HuH-7 (cell line): ENCODE measurements around the gene MIGA2.
"Not testable (repeated sequence)": the region's sequence is repeated elsewhere in the genome, so short reads cannot be mapped to it uniquely, and the experiment has no call there.

ENCODE experiments used
- DNase-seq: peaks from one replicate; pipeline ENCODE4 v3.0.0; 2011; ENCODE audit warnings: low spot score

The MIGA2 gene

DNA sequence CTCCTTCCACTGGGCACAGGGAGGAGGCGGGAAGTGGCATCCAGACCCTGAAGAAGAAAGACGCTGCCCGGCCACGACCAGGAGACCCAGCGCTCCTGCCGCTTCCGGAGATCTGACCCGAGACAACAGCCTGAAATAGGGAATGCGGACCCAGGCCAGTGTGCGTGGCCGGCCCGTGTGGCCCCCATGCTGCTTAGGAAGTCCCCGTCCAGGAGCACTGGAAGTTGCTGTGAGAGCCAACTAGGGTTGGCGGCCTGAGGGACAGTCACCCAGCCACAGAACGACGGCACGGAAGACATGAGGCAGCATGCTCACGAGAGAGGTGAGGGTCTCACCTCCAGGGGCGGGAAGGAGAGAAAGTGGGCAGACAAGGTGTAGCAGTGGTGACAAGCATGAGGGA is 25.3 kb upstream of the MIGA2 start:
- DNase-seq = no peak

DNA sequence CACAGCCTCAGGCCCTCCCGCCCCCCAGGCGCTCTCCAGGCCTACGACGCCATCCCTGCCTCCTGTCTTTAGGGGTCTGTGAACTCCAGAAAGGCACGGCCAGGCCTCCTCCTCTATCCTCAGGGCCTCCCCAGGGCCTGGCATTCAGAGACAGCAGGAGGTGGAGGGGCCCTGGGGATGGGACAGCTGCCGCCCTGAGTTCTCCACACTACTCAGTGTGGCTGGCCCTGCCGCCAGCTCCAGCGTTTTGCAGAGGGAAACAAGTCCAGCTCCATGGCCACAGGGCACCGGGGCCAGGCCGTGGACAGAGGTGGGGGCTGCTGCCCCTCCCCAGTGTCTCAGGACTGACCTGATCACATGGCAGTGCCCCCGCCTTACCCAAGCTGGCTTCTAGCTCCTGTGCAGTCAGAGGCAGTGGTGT is 24.7 kb upstream of the MIGA2 start:
- no peak for DNase-seq

DNA sequence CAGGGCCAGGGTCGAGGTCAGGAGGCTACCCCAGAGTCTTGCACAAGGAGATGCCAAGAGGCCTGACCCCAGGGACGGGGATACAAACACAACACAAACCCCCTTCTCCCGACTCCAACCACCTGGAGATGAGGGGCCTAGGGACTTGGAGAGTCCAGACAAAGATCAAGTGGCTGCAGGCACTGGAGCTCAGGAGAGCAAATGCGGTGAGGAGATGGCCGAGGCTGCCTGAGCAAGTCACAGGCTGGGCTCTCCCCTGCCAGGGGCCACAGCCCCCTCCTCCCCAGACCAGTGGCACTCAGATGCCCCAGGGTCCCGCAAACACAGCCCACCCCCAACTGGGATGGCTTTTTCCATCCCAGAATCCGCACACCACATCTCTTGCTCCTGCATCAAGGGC is 24.1 kb upstream of the MIGA2 start:
- DNase-seq = no peak

DNA sequence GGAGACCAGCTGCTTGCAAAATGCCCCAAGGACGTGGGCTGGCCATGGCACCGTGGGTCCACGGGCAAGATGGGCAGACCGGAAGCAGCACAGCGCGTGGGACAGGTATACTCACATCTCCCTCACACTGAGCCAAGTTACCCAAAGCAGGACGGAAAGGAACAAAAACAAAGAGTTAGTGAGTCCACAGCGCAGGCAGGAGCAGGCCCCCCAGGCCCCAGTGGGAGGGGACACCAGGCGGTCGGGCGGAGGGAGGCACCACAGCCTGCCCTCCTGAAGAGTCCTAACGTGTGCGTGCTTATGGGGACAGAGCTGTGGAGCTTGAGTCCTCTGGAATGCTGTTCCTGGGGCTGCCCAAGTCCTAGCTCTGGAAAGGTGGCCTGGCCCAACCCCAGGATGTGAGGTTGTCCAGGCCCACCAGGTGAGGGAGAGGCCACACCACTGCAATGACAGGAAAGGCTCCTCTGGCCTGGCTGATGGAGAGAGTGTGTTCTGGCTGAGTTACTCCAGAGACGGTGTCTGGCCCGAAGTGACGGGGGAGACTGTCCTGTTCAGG is 23.5 kb upstream of the MIGA2 start:
- no peak for DNase-seq

DNA sequence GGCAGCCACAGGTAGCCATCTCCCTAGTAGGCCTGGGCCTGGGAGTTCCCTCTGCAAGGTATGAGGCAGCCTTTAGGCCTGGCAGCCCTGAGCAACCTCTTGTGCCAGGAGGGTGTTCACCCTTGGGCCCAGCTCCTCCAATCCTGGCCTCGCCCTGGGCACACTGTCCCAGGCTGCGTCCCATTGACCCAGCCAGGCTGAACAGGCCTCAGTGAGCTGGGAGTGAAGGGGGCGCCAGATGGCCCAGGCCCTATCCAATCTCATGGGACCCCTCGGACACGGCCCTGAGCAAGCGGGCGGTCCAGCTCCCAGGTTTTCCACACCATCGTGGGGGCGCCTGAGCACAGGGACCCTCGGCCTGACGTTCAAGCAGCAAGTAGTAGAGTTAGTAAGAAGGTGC is 22.8 kb upstream of the MIGA2 start:
- DNase-seq = no peak

DNA sequence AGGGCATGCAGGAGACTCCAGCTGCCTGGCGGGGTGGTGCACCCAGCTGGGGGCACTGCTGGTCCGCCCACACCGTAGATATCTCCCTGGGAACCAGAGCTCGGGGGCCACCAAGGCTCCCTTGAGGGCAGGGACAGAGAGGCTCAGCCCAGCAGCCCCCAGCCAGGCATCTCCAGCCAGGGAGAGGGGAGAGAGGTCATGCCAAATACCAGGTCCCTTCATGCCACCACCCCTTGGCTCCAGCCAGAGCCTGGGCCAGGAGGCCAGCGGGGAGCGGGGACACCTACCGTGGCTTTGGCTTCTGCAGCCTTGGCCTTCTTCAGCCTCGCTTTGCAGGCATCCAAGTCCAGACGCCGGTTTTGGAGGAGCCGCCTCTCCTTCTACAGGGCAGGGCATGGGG is 22.3 kb upstream of the MIGA2 start:
- no peak for DNase-seq

DNA sequence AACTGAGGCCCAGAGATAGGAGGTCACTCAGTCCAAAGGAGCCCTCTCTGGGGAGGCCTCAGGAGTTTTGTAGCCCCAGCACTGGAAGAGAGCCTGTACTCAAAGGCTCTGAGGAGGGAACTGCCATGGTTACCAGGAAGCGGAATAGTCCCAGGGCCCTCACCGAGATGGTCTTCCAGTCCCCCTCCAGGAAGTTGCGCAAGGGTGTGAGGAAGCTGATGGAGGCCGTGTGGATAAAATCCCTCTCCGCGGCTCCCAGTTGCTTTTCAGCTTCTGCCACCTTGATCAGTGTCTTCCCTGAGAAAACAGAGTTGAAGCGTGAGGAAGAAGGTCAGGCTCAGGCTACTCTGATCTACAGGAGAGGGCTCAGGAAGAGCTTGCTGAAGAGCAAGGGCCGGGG is 21.8 kb upstream of the MIGA2 start:
- DNase-seq = no peak

DNA sequence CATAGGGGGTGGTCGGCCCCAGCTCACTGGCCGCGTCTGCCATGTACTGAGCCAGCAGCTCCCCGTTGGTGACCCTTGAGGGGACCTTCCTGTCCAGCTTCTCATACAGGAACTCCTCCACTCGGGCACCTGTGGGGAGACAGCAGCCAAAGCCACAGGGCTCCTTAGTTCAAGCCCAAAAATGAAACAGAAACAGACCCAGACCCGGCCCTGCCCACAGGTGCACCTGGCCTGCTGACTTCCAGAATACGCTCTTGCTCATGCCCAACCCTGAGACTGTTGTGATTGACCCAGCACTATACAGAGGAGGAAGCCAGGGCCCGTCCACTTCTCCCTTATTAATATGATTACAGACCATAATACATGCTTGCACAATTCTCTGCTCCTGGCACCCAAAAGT is 15.3 kb upstream of the MIGA2 start:
- no peak for DNase-seq

DNA sequence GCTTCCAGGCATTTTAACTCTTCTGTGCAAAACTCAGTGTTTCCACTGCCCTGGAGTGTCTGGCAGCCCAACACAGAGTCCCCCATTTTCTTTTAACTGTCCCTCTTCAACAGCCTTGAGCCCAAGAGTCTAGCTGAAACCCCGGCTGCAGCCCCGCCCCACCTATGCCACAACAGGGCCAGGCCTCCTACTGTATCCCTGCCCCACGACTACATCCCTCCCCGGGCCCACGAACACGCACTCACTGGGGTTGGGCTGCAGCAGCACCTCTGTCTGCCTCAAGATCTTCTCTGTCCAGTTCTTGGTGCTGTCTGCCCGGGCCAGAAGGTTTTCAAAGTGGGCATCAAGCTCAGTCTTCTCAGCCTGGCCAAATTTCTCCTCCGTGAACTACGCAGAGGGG is 14.4 kb upstream of the MIGA2 start:
- no peak for DNase-seq

DNA sequence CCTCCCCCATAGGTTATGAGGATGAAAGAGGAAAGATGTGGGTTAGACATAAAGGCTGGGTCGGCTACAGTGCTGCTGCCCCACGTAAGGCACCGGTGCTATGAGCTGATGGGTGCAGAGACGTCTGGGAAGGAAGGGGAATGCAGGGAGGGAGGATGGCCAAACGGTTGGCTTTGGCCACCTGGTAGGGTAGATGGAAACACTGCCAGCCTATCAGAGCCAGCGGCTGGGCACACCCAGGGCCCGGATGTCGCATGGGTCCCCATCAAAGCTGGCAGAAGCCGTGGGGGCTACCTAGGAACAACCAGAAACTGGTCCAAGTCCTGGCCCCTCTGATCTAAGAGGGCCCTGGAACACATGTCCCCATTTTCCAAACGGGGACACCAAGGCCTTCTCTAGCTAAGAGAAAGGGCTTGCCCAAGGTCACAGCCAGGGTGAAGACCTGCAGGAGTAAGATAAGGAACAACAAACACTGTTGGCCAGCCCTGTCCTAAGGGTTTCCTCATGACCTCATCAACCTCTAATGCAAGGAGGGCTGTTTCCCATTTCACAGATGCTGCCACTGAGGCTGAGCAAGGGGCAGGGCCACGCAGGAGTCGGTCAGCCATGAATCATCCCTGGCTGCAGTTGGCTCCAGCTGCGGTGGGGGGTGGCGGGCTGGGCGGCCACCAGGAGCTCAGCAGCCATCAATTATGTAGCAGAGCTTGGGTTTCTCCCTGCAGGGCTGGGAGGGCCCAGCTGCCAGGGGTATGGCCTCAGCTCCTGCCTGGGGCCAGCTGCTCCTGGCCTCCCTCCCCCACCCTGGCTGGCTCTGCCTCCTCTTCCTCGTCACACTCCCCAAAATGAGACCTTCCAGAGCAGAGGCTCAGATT is 13.2 kb upstream of the MIGA2 start:
- no peak for DNase-seq

DNA sequence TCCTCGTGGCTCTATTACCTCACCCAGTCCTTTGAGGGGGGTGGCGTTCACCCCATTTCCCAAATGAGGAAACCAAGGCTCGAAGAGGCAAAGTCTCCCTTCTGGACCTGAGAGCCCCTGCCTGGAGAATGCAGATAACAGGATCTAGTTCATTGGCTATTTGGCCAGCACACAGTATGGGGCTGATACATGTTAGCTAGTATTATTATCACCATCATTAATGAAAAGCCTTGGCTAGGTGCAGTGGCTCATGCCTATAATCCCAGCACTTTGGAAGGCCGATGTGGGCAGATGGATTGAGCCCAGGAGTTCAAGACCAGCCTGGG is 12.6 kb upstream of the MIGA2 start:
- DNase-seq = no peak

DNA sequence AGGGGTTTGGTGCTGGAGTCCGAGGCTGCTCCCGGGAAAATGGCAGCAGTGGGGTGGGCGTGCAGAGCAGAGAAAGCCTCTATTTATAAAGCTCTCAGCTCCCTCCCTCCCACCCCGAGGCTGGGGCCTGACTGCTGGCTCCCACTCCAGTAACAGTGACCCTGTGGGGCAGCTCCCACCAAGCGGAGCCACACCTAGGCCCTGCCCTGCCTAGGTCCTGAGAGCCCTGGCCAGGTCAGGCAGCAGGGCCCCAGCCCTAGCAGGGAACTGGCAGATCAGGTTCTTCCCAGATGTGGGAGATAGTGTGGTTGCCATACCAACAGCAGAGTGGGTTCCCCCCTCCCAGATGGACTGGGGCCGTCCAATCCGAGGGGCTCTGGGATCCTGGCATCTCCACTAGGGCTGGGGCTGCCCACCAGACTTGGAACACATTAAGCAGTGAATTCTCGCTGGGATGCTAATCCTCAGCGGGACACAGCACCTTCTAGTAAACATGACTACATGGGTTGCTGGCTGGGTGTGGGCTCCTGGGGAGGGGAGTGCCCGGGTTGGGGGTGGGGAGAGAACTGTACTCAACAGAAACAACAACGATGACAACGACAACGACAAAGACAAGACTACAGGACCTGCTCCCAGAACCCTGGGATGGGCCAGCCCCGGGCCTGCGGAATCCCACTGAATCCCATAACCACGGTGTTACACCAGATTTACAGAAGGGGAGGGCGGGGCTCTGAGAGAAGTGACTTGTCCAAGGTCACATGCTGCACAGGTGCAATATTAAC is 9.8 kb upstream of the MIGA2 start:
- DNase-seq = no peak

DNA sequence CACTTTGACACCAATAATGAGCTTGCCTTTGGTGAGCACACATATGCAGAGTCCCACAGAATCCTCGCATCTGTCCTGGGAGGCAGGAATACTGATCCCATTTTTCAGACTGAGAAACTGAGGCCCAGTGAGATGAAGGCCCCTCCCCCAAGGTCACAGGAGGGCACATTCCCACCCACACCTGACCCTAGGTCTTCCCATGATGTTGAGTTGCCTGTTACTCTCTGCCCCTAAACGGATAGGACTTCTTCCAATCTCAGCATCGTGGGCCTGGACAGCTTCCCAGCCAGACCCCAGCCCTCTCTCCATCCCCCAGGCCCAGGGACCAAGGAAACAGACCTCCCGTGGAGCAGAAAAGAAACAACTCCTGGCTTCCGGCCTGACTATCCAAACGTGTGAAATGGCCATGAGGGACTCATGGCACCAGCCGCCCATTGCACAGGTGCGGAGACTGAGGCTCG is 9.2 kb upstream of the MIGA2 start:
- DNase-seq = no peak

DNA sequence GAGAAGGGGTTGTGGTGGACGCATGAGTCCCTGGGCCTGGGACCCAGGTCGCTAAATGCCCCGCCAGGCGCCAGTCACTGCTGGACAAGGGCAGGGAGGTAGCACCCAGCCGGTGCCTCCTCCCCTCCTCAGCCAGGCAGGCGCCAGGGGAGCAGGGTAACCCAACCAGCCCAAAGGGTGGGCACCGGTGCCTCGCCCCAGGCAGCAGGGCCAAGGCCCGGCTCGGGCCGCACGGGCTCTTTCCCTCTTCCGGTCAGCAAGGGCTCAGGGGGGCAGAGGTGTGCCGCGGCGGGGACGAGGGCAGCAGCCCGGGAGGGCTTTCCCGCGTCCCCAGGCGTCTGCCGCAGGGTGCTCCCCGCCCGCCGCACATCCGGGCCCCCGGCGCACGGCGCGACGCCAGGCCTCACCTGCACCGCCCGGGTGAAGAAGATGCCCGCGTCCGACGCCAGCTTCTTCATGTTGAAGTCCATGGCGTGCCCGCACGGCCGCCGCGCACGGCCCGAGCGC is 8.7 kb upstream of the MIGA2 start:
- DNase-seq = peak; percentile 40

DNA sequence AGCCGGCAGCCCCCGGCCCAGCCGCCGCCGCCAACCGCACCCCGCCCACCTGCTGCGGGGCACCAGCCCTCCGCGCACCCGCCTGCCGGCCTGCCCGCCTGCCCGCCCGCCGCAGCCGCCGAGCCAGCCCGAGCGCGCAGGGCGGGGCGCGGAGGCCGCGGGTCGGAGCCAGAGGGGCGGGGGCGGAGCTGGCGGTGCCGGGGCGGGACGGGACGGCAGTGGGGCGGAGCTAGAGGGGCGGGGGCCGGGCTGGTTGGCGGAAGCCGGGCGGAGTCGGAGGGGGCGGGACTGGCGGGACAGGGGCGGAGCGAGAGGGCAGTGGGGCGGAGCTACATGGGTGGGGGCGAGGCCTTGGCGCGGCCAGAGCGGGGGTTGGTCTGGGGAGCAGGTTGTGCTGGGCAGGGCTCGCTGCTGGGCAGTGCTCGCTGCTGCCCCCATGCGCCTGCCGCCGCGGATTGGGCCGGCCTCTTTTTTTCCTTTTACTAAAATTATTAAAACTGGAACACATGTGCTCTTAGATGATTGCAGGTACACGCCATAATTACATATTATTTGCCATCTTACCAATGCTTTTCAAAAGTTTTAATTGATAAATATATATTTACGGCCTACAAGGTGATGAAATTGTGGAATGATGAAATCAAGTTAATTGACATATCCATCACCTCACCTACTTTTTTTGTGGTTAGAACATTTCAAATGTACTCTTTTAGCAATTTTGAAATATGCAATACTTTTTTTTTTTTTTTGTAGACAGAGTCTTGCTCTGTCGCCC is 8.0 kb upstream of the MIGA2 start, which contains the start of gene SH3GLB2:
SH3GLB2 (minus strand) TSS at position 140 of the 775 bp plus-strand sequence. CDS start 177 bp downstream, outside the sequence.
- peak; percentile 96 for DNase-seq

DNA sequence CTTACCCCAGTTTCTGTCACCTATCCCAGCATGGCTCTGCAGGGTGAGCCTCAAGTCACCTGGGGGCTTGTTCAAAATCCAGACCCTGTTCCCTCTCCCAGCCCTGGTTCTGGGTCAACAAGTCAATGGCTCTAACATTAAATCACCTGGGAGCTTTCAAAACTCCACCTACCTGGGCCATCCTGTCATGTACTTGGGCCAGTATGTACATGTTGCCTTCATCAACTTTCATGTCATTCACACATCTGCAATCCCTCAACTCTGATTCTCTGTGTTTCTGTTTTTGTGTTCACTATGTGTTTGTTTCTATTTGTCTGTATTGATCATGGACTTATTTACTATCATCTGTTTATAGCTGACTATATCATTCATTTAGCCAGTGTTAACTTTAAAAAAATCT is 6.2 kb upstream of the MIGA2 start:
- DNase-seq = no peak

DNA sequence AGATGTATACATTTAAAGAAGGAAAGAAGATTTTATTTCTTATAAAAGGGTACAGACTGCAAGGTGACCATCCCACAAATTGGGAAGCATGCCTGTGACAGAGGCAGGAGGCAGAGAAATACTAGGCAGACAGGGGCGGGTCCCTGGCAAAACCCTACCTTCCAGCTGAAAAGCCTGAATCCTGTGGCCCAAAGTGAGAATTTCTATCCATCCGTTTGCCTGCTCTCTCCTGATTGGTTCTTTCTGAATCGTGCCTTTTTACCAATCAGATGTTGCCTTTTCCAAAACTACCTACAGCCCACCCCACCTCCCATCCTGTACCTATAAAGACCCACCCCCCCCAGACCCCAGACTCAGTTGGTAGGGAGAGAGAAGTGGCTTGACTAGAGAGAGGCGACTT is 4.9 kb upstream of the MIGA2 start:
- no peak for DNase-seq

DNA sequence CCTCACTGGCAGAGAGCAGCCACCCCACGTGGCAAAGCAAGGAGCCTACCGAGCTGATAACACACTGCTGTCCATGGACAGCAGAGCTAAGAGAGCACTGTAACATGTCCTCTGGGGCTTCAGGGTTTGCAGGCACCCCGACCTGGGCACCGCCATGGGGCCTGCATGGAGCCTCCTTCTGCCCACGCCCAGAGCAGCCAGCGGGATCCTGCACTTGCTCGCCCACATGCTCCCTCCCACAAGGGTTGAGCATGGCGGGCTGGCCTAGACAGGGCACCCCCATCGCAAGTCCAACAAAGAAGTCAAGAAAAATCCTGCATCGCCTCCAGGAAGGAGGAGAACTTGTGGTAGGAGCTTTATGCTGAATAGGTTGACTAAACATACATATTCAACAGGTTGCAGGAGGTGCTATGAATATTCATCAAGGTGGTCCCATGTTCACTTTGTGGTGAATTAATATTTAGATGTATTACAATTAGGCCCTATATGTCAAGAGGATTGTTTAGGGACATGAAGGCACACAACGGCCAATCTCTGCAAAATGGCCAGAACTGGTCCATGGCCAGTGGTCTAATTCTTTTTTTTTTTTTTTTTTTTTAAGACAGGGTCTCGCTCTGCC is 3.8 kb upstream of the MIGA2 start:
- no peak for DNase-seq

DNA sequence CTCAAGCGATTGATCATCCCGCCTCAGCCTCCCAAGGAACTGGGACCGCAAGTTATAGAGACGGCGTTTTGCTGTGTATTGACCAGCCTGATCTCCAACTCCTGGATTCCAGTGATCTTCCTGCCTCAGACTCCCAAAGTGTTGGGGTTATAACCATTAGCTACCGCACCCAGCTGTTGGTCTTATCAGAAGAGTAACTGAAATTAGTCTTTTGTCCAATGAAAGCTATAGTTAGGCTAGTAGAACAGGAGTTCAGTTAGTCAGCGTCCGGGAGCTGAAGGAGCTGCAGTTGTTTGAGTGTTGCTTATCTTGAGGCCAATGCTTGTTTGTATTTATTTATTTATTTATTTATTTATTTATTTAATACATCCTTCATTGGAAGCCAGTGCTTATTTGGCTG is 3.2 kb upstream of the MIGA2 start:
- DNase-seq = no peak

DNA sequence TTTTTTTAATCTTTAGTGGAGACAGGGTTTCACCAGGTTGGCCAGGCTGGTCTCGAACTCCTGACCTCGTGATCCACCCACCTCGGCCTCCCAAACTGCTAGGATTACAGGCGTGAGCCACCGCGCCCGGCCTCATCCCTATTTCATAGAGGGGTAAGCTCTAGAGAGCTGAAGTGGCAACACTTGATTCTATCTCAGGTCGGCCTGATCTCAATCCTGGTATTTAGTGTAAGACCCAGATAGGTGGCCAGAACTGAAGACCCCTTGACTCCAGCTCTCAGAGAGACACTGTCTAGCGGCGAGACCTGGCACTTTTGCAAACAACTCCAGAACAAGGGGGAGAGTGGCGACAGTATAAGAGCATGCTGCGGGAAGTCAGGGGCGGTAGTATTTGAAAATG is 588 bp upstream of the MIGA2 start:
- not testable (repeated sequence) for DNase-seq

DNA sequence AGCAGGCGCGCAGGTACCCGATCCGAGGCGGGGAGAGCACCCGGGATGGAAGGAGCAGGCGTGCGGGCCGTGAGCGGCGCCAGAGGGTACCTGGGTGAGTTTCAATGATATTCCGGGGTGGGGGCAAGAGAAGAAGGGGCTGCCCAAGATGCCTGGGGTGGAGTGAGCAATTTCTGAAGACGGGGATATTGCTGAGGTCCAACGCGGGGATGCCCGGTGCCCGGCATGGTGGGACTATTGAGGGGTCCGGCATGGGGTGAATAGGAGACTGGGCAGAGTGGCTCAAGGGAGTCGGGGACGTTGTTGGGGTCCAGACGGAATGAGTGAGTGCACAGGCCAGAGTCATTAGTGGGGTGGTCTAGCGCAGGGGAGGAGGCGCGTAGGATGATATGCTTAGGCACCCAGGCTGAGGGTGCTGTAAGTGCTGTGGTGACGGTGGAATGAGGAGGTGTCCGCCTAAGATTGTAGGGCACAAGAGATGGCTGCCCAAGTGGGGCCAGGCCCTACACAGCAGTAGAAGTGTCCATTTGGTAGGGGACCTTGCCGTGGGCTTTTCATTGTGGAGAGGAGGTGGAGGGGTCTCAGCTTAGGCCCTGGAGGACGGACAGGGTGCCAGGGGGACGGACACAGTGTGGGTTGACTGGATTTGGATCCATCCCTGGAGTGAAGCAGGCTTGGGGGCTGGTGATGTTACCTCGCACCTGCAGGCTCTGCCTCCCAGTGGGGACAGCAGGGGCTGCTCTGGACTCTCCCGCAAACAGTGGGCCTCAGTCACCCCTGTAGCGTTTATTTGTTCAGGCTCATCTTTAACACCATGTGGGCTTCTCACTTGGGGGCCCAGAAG is 719 bp downstream of the MIGA2 start:
- no peak for DNase-seq
